Uterine smooth muscle cell (primary cell): ENCODE data around the gene ANKRD33. TPM values are rescaled to one million over a fixed set of nuclear protein-coding genes. Genes with fewer than 3 reads are reported as not detected.

ENCODE experiments used
- total RNA-seq: library from RNA; depleted of rRNA; stranded (reverse); fragments of >200 nt; gene quantifications from 2 replicates; pipeline ENCODE4 v1.2.3, GENCODE V29; 2014

Gene ANKRD33, protein sequence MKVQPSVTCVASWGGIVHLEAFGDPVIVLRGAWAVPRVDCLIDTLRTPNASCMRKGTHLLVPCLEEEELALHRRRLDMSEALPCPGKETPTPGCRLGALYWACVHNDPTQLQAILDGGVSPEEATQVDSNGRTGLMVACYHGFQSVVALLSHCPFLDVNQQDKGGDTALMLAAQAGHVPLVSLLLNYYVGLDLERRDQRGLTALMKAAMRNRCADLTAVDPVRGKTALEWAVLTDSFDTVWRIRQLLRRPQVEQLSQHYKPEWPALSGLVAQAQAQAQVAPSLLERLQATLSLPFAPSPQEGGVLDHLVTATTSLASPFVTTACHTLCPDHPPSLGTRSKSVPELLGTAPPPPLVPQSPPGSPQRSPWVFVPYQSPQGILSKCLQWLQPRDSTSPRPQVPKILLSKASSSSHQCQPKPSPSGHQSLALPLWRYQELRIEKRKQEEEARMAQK
- 0.11 and 0.12 TPM in 2 replicates for total RNA-seq

GRCh38 chr12:51887476-51888315, at the start of gene ANKRD33:
Gene ANKRD33, plus strand, starts transcription at chr12:51888103. Its CDS starts 84 bp downstream, at chr12:51888187.

GRCh38 chr12:51848326-51848727, 39.6 kb upstream of the ANKRD33 start, which contains the start of gene FIGNL2:
Gene FIGNL2, minus strand, starts transcription at chr12:51848718. Its CDS starts 26,305 bp downstream, at chr12:51822413.

DNA sequence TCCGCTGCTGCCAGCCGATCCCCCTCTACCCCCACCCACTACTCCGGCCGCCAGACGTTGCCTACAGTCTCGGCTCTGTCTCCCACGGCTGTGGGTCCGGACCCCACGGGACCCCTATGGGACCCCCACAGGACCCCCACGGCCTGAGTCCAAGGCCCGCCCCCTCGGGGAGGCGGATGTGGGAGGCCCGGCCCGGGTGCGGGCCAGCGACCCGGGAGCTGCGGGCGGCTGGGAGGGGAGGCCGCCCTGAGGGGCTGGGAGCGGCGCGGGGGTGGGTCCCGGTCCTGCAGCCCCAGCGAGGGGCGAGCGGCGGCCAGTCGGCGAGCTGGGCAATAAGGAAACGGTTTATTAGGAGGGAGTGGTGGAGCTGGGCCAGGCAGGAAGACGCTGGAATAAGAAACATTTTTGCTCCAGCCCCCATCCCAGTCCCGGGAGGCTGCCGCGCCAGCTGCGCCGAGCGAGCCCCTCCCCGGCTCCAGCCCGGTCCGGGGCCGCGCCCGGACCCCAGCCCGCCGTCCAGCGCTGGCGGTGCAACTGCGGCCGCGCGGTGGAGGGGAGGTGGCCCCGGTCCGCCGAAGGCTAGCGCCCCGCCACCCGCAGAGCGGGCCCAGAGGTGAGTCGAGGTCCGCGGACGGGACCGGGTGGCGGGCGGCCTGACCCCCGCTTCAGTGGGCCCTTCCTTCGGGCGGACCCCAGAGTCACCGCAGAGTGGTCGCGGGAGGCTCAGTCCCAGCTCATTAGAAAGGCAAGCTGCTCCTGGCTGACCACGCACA, 19.4 kb downstream of the ANKRD33 start, which contains the start of gene ACVRL1:
Gene ACVRL1 (plus strand): TSS at position 422 of the 773 bp plus-strand sequence. CDS start 4,971 bp downstream, outside the sequence.

Other genes starting within 250 kb of the ANKRD33 start
- 0.11 and 0.25 TPM in 2 replicates for gene FIGNL2, start 39.4 kb upstream of the ANKRD33 start, total RNA-seq
- gene ACVRL1, start 19.4 kb downstream of the ANKRD33 start, total RNA-seq, result 9.8 and 12.5 TPM in 2 replicates
- gene ACVR1B, start 63.6 kb downstream of the ANKRD33 start, total RNA-seq, result 10.5 and 15.2 TPM in 2 replicates
- gene TAMALIN, start 118.8 kb downstream of the ANKRD33 start, total RNA-seq, result 11.2 and 13.0 TPM in 2 replicates
- gene NR4A1, start 163.3 kb downstream of the ANKRD33 start, total RNA-seq, result 3.9 and 5.8 TPM in 2 replicates
- gene ATG101, start 181.9 kb downstream of the ANKRD33 start, total RNA-seq, result 101 and 102 TPM in 2 replicates
- 0.11 and 0.37 TPM in 2 replicates for gene SMIM41, start 191.6 kb downstream of the ANKRD33 start, total RNA-seq